Caki2 (cell line): ENCODE measurements around the gene SPRR2A. TPM values are rescaled to one million over a fixed set of nuclear protein-coding genes. Genes with fewer than 3 reads are reported as not detected.
"Not testable (repeated sequence)": the region's sequence is repeated elsewhere in the genome, so short reads cannot be mapped to it uniquely, and the experiment has no call there.

Source experiments
- DNase-seq: peaks from one replicate; pipeline ENCODE4 v3.0.0-alpha.2; 2015; ENCODE audit warnings: low read depth
- in situ Hi-C: cut with HindIII; loops from 2 replicates; pipeline ENCODE4 v1.10.0; 2016; ENCODE audit warnings: low sequenced_read_pairs, low pct_unique_long_range_greater_than_20kb, mixed read lengths
- total RNA-seq: library from RNA; depleted of rRNA; stranded (reverse); fragments of >200 nt; shearing (Covaris generic); gene quantifications from 2 replicates; pipeline ENCODE4 v1.2.3, GENCODE V29; 2014; ENCODE audit warnings: low replicate concordance; rRNA removed

The SPRR2A gene
- total RNA-seq, 1 experiment from 2014 or later = not detected

- DNase-seq = no peak
- in situ Hi-C loops = no loop called here
Measured at GRCh38 chr1:153032073-153032472, 25.2 kb downstream of the SPRR2A start.

GRCh38 chr1:153030895-153031294, 26.4 kb downstream of the SPRR2A start, which contains the start of gene SPRR1B:
Gene SPRR1B, plus strand, starts transcription at chr1:153031203. Its CDS starts 1,143 bp downstream, at chr1:153032346.
- DNase-seq = no peak
- in situ Hi-C loops = no loop called here

GRCh38 chr1:153028766-153029165, 28.5 kb downstream of the SPRR2A start:
- DNase-seq = no peak
- in situ Hi-C loops = no loop called here

- no peak for DNase-seq
- in situ Hi-C loops = no loop called here
Measured at GRCh38 chr1:153025797-153026196, 31.5 kb downstream of the SPRR2A start.

- in situ Hi-C loops = no loop called here
Measured at GRCh38 chr1:153024413-153024812, 32.9 kb downstream of the SPRR2A start.

GRCh38 chr1:153023109-153023508, 34.2 kb downstream of the SPRR2A start:
- in situ Hi-C loops = no loop called here
- no peak for DNase-seq

More at GRCh38 chr1:153024413-153024812, 32.9 kb downstream of the SPRR2A start:
- no peak for DNase-seq

GRCh38 chr1:153022340-153022739, 35.0 kb downstream of the SPRR2A start:
- DNase-seq, in situ Hi-C loops: not testable (repeated sequence)

- in situ Hi-C loops, DNase-seq: not testable (repeated sequence)
Measured at GRCh38 chr1:153021829-153022228, 35.5 kb downstream of the SPRR2A start.

GRCh38 chr1:153011235-153011758, 46.0 kb downstream of the SPRR2A start:
- DNase-seq, in situ Hi-C loops: not testable (repeated sequence)

Other genes starting within 250 kb of the SPRR2A start
- not detected in 2 replicates for gene LCE1B, start 245.5 kb downstream of the SPRR2A start, total RNA-seq
- not detected in 2 replicates for gene LCE1A, start 230.0 kb downstream of the SPRR2A start, total RNA-seq
- gene LCE6A, start 214.7 kb downstream of the SPRR2A start, total RNA-seq = not detected in 2 replicates
- gene LCE7A, start 197.5 kb downstream of the SPRR2A start, total RNA-seq = not detected in 2 replicates
- not detected in 2 replicates for gene SMCP, start 179.2 kb downstream of the SPRR2A start, total RNA-seq
- not detected in 2 replicates for gene IVL, start 149.0 kb downstream of the SPRR2A start, total RNA-seq
- not detected in 2 replicates for gene SPRR5, start 110.3 kb downstream of the SPRR2A start, total RNA-seq
- not detected in 2 replicates for gene SPRR4, start 86.9 kb downstream of the SPRR2A start, total RNA-seq
- gene SPRR1A, start 73.4 kb downstream of the SPRR2A start, total RNA-seq = not detected in 2 replicates
- gene SPRR3, start 55.8 kb downstream of the SPRR2A start, total RNA-seq = not detected in 2 replicates
- gene SPRR1B, start 26.3 kb downstream of the SPRR2A start, total RNA-seq = not detected in 2 replicates
- not detected in 2 replicates for gene SPRR2D, start 16.4 kb downstream of the SPRR2A start, total RNA-seq
- gene SPRR2B, start 14.1 kb upstream of the SPRR2A start, total RNA-seq = not detected in 2 replicates
- not detected in 2 replicates for gene SPRR2E, start 37.0 kb upstream of the SPRR2A start, total RNA-seq
- not detected in 2 replicates for gene SPRR2F, start 56.0 kb upstream of the SPRR2A start, total RNA-seq
- gene SPRR2G, start 93.4 kb upstream of the SPRR2A start, total RNA-seq = not detected in 2 replicates
- gene LELP1, start 145.9 kb upstream of the SPRR2A start, total RNA-seq = not detected in 2 replicates
- gene PRR9, start 160.1 kb upstream of the SPRR2A start, total RNA-seq = not detected in 2 replicates
- not detected in 2 replicates for gene LORICRIN, start 202.2 kb upstream of the SPRR2A start, total RNA-seq